NOMO-1 (cell line): ENCODE data around the gene PUS3.
A peak's percentile ranks its signal among the peaks of the same experiment; 100 is the strongest.

Experiments used
- DNase-seq, 2 experiments: peaks; one replicate each; lab custom pipeline; 2025; ENCODE audit not compliant: unreplicated experiment in 2 of 2; lab: John Stamatoyannopoulos, UW

Gene PUS3

DNA sequence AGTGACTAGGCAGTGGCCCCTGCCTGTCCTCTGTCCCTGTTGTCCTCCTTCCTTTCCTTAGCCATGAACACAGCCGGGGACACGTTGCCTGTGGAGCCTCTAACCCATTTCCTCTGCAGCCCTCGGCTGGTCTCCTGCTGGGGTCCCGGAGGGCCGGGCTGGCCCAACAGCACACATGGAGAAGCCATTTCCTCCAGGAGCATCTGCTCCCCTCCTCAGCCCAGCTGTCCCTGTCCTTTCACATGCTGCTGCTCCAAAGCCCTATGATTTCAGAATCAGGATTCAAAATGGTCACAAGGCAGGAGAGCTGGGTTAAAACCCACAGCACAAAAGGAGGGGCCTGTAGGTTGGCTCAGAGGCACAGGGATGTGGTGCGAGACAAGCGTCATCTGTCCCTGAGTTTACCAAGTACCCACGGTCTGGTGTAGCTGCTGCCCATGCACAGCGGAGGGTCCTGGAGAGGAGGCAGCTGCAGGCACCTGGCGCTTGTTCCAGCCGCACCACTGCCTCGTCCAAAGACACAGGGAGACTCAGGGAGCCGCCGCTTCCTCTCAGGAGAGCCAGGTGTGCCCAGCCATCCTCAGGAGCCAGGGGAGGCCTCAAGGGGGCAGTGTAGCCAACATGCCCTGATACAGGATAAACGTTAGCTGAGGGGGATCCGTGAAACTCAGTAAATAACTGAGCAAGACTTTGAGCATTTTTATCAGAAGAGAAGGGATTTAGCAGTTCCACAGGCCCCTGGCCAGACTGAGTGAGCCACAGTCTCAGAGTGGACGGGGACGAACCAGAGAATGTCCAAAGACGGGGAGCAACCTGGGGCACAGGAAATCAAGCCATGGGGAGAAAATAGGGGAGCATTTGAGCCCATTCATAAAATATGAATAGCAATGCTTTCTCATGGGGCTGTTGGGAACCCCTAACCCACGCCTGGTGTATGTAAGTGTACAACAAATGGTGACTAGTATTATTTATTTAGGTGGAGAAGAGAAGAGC lies 38.9 kb upstream of the PUS3 start:
- peak in 1 of 2 experiments; percentile 9 for DNase-seq

DNA sequence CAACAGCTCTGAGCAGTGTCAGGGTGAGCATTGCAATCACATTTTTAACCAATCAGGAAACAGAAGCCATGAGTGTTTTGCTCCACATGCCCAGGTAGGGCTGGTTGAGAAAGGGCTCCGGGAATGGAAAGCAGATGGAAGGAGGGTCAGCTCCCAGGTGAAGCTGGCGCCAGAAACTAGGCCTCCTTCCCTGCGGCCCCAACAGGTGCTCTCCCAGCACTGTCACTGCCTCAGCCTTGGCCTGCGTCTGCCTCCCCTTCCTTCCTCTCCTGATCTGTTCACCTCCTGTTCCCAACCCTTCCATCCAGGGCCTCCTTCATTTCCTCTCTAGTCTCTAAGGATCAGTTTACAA lies 38.2 kb upstream of the PUS3 start:
- DNase-seq, result no peak

DNA sequence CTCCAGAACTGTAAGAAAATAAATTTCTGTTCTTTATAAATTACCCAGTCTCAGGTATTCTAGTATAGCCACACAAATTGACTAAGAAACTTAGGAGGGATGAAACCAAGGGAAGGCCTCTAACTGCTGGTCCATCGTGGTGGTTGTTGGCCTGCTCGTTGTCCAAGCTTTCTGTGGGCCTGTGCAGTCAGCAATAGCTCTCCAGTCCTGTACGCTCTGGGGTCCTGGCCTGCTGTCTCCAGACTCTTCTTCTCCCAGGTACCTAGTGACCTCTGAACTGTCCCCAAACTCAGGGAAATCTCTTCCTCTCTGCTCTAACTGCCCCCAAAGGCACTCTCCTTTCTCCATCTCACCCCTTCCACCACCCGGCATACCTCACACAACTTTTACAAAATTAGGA lies 37.1 kb upstream of the PUS3 start:
- DNase-seq, result no peak

DNA sequence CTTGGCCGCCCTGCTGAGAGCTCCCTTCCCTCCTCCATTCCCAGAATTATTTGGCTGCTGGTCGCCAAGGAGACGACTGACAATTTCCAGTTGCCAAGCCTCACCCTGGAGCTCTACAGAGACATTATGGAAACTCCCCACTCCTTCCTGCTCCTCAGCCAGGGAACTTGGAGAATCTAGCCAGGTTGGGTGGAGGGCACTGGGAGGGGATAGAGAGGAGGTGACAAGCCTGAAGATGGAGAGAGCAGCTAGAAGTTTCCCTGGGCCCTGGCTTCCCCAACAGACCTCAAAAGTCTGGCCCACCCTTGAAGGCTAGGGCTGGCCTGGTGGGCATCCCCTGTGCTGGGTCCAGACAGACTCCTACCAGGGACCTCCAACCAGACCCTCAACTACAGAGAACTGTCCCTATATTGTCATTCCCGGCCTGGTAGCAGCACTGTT lies 36.1 kb upstream of the PUS3 start:
- DNase-seq, result no peak

DNA sequence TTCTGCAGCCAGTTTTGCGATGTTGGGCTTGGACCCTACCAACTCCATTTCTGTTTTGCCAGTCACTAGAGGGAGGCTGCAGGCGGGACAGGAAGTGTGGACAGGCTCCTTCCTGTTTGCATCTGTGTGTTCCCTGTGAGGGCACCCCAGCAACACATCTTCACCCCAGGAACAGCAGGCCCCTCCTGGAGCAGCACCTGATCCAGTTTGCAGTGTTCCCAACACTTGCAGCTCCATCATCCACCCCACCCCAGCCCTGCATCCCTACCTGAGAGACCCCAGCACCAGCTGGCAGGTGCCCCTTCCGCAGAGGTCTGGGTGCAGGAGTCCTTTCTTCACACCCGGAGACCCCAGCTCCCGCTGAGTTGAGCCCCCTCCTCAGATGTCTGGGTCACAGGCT lies 35.4 kb upstream of the PUS3 start:
- no peak for DNase-seq

DNA sequence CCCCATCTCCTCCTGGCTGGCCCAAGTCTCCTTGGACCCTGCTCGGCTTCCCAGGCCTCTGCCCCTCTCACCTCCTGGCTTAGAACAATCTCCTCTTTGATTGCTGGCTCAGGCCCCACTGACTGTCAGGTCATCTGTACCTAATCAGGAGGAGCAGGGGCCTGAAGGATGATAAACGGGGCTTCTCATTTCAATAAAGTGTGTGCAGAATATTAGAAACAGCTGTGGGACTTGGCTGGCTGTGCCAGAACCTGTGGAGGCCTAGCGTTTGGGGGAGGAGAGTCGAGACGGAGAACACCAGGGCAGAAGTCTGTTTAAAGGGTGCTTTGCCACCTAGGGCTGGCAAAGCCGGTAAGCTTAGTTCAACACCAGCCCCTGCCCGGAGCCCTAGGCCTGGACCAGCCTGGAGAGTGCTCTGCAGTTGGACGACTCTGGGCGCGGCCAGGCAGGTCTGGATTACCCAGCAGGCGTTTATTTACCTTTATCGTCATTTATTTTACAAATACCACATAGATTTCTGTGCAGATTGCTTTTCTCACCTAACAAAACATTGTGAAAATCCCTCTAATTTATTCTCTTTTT lies 32.7 kb upstream of the PUS3 start:
- DNase-seq, result no peak

DNA sequence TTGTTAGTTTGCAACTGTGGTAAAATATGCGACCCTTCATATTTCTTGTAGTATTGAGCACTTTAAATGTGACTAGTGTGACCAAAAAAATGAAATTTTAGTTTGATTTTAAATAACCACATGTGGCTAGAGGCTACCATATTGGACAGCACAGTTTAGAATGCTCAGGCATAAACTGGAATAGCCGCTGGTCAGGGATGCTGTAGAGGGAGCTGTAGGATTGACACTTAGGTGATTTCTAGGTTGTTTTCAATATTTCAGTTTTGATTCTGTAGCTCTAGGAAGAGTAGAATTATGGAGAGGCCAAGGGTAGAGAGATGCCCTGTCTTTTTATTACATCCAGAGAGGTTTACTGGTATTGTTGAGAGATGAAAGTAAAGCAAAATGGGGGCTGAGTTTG lies 32.0 kb upstream of the PUS3 start:
- DNase-seq, result no peak

DNA sequence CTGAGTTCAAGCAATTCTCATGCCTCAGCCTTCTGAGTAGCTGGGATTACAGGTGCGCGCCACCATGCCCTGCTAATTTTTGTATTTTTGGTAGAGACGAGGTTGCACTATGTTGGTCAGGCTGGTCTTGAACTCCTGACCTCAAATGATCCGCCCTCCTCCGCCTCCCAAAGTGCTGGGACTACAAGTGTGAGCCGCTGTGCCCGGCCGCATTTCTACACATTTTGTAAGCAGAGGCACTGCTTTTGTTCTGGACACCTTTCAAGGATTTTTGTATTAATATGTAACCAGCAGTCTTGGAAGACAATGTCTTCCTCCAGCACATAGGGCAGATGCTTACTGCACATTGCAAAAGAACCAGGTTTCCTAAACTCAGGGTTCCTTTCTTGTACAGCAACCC lies 31.5 kb upstream of the PUS3 start:
- no peak for DNase-seq

DNA sequence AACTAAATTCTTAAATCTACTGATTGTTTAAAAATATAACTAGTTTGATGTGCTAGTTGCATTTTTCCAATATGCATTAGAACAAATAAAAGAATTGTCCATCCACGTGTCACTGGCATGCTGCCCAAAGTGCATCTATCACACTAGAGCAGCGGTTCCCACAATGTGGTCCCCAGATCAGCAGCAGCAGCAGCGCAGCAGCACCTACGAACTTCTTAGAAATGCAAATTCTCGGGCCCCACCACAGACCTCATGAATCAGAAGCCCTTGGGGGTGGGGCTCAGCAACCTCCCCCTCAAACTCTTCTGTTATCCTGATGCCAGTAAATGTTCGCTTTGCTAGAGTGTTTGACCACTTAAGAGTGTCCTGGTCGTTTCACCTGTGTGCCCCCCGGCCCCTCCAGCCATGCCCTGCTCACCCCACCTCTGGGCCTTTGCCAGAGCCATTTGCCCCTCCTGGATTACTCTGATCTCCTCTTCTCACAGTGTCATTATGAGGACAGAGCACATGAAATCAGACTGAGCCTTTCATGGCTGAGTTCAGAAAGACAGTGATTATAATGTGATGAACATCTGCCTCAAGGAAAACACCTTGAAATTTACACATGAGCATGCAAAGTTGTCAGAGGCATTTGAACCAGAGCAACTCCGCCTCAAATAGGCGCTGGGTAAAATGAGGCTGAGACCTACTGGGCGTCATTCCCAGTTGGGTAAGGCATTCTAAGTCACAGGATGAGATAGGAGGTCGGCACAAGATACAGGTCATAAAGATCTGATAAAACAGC lies 30.2 kb upstream of the PUS3 start:
- DNase-seq, result no peak

DNA sequence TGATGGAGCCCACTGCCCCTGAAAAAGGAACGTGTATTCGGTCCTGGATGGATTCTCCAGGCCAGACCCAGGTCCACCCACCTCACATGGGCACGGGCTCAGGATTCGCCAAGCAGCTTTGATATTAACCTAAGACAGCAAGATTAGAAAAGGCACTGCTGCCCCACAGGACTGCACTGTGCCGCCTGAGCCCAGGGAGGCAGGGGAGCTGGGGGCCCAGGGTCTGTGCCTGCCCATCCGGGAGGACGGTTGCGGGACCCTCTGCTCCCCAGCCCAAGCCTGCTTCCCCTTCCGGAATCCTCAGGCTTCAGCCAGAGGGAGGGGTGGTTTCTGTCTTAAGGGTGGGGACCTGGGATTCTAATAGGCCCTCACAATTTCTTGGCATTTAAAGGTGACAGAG lies 29.3 kb upstream of the PUS3 start:
- no peak for DNase-seq

DNA sequence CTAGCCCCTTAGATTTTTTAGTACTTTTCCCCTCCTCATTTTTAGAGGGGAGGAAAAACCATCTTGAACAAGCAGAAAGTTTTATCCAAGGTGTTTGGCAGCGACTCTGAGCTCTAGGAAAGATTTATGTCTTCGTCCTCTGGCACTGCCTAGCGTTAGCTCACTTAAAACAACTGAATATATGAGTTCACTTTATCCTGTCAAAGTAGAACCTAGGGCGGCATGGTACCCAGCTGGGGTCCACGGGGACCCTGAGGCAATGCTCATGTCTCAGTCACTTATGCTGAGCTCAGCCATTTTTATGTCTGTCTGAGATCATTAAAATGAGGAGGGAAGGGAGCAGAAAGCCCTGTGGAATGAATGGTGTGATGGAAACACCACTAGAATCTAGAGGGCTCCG lies 28.7 kb upstream of the PUS3 start:
- no peak for DNase-seq

DNA sequence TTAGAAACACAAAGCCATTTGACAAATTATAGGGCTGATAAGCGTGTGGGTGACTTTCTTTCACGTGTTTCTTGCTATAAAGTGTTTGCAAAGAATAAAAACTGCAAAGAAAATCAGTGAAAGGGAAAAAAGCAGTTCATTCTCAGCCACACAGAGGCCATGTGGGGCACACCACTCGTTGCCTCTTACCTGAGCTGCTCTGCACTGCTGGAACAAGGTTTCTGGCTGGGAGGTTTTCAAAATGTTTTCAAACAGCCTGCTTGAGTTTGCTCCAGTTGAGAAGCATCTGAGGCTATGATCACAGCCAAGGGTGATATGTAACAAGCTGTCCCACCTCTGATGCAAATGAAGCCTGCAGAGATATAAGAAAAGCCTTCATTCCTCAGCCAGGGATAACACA lies 28.1 kb upstream of the PUS3 start:
- DNase-seq, result no peak

DNA sequence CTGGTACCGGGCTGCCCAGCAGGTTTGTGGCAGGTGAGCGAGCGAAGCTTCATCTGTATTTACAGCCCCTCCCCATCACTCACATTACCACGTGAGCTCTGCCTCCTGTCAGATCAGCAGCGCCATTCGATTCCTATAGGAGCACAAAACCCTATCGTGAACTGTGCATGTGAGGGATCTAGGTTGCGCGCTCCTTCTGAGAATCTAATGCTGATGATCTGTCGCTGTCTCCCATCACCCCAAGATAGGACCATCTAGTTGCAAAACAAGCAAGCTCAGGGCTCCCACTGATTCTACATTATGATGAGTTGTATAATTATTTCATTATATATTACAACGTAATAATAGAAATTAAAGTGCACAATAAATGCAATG lies 27.1 kb upstream of the PUS3 start:
- DNase-seq, result no peak

DNA sequence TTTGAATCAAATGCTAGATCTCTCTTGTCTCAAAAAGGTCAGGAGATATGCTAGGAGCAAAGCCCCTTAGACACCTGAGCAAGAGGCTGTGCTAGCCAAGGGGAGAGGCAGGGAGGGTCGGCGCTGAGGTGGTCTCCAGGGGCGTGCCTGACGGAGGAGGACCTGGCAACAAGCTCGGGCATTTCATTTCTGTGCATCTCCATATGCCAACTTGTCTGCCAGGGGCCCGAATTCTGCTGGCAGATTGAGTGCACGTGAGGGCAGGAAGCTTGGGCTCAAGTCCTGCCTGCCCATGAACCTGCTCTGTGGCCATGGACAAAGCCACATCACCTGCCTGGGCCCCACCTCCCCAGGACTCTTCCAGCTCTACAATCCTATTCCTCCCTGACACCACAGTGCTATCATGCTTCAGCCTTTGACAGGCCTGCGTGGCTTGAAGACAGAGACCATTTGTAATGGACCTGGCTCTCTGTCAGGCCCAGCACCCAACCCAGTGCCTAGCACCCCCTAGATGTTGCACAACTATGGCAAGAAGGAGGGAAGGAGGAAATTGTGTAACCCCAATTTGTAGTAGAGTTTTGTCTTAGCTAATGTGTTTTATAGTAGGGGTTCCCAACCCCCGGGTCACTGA lies 26.6 kb upstream of the PUS3 start:
- no peak for DNase-seq

DNA sequence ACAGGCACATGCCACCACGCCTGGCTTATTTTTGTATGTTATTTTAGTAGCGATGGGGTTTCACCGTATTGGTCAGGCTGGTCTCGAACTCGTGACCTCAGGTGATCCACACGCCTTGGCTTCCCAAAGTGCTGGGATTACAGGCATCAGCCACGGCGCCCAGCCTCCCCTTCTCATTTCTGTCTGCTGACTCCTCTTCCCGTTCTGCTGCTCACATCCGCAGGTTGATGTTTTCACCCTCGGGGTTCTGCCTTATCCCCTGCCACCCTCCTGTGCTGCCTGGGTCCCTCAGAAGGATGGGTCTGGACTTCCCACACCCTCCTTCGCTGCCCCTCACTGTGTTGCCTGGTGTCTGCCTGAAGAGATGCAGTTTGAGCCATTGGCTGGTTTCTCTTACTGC lies 23.7 kb upstream of the PUS3 start:
- no peak for DNase-seq

DNA sequence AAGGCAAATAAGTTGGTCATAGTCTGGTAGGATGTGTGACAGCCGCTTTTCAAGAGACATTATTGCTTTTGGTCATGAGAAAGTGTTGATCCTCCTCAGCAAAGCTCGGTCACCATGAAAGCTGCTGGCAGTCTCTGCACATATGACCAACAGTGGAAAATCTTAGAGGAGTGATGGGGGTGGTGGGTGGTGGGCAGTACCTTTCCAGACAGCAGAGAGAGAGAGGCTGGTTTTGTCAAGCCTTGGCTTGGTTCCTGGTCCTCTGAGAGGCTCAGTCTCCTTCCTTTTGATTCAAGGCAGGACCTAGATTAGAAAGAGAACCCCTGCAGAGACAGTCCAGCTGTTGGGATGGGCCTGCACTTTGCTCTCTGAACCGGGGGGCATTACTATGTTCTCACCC lies 22.8 kb upstream of the PUS3 start:
- no peak for DNase-seq

DNA sequence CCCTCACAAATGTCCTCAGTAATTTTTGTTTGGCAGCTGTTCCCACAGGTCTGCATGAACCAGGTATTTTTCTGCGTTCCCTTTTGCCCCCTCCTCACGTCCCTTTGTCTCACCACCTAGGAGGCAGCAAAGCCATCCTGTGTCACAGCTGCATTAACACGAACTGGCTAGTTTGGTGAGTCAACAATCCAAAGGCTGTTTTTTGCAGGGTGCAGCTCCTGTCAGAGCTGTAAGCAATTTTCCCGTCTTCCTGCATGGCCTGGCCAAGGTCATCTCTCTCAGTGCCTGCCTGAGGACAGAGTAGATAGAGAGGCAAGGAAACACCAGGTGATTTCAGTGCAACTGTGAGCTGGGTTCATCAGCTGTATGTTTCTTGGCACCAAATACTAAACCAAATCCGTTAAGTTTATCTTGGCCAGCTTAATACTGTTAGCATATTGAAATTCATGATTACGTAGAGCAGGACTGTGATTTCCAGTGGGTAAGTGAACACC lies 22.3 kb upstream of the PUS3 start:
- DNase-seq, result no peak

DNA sequence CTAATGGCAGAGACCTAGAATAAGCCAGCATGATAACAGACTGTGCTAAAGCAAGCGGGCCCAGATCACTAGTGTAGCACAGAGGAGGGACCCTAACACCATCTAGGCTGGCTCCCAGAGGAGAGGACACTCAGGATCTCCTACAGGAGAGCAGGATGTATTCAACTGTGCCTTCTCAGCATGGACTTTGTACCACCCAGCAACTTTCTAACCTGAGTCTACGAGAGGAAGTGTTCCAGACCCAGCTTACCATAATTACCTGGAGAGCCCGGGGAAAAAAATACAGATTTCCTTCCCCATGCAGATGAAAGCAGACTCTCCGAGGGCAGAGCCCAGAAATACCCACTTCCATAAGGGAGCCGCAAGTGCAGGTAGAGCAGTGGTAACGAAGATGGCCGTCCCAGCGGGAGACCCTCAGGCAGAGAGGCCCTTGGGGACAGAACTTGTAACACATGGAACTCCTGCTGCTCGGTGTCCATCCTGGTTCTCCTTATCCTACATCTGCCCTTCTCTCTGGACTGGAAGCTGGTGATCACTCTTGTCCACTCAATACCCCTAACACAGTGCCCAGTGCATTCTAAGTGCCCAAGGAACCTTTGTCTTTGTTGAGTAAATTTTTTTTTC lies 21.5 kb upstream of the PUS3 start:
- no peak for DNase-seq

DNA sequence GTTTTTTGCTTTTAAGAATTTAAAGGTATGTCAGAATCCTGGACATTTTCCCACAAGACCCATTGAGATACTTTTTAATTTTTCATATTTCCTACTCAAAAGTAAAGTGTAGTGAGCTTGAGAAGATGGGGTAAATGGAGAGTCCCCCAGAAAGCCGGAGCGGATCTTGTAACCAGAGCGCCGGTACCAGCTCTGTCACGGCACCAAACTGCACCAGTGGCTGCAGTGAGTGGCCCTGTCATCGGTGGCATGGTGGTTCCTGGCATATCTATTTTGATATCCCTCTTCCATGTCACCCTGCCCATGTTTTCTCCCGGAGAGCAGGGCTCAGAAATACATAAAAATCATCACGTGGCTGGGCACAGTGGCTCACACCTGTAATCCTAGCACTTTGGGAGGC lies 20.6 kb upstream of the PUS3 start:
- no peak for DNase-seq

DNA sequence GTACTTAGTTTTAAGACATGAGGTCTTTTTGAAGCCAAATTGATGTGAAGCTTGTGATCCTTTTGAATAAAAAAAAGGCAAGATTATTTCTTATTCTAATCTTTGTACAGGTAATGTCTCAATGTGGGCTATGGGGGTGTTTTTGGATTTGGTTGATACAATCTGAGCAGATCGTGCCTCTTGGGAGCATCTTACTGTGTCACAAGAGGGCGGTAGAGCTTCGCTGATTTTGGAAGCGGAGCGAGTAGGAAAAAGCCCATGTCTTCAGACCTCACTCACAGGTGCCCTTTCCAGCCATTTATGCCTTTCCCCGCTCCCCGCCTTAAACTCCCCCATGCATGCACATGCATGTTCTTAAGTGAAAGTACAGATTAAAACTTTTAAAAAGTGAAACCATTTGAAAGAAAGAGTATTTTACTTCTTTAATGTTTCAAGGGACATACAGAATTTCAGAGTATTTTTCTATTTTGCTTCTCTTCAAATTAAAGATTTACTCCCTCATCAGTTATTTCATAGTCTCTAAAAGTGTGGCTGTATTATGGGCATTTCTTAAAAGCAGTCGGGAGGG lies 20.1 kb upstream of the PUS3 start:
- peak; percentile 56 to 74 for DNase-seq
